ENCODE results near the gene PLA2G2C. TPM values are rescaled to one million over a fixed set of nuclear protein-coding genes. Genes with fewer than 3 reads are reported as not detected.

The PLA2G2C gene
- total and polyA plus RNA-seq, 2 of the 13 experiments (the other 11 are each of a cell fraction or from before 2014, with no cell fraction given), result not detected

GRCh38 chr1:20212085-20212684 is 25.9 kb upstream of the PLA2G2C start (continued):
- TF ChIP-seq, protein P1, sequence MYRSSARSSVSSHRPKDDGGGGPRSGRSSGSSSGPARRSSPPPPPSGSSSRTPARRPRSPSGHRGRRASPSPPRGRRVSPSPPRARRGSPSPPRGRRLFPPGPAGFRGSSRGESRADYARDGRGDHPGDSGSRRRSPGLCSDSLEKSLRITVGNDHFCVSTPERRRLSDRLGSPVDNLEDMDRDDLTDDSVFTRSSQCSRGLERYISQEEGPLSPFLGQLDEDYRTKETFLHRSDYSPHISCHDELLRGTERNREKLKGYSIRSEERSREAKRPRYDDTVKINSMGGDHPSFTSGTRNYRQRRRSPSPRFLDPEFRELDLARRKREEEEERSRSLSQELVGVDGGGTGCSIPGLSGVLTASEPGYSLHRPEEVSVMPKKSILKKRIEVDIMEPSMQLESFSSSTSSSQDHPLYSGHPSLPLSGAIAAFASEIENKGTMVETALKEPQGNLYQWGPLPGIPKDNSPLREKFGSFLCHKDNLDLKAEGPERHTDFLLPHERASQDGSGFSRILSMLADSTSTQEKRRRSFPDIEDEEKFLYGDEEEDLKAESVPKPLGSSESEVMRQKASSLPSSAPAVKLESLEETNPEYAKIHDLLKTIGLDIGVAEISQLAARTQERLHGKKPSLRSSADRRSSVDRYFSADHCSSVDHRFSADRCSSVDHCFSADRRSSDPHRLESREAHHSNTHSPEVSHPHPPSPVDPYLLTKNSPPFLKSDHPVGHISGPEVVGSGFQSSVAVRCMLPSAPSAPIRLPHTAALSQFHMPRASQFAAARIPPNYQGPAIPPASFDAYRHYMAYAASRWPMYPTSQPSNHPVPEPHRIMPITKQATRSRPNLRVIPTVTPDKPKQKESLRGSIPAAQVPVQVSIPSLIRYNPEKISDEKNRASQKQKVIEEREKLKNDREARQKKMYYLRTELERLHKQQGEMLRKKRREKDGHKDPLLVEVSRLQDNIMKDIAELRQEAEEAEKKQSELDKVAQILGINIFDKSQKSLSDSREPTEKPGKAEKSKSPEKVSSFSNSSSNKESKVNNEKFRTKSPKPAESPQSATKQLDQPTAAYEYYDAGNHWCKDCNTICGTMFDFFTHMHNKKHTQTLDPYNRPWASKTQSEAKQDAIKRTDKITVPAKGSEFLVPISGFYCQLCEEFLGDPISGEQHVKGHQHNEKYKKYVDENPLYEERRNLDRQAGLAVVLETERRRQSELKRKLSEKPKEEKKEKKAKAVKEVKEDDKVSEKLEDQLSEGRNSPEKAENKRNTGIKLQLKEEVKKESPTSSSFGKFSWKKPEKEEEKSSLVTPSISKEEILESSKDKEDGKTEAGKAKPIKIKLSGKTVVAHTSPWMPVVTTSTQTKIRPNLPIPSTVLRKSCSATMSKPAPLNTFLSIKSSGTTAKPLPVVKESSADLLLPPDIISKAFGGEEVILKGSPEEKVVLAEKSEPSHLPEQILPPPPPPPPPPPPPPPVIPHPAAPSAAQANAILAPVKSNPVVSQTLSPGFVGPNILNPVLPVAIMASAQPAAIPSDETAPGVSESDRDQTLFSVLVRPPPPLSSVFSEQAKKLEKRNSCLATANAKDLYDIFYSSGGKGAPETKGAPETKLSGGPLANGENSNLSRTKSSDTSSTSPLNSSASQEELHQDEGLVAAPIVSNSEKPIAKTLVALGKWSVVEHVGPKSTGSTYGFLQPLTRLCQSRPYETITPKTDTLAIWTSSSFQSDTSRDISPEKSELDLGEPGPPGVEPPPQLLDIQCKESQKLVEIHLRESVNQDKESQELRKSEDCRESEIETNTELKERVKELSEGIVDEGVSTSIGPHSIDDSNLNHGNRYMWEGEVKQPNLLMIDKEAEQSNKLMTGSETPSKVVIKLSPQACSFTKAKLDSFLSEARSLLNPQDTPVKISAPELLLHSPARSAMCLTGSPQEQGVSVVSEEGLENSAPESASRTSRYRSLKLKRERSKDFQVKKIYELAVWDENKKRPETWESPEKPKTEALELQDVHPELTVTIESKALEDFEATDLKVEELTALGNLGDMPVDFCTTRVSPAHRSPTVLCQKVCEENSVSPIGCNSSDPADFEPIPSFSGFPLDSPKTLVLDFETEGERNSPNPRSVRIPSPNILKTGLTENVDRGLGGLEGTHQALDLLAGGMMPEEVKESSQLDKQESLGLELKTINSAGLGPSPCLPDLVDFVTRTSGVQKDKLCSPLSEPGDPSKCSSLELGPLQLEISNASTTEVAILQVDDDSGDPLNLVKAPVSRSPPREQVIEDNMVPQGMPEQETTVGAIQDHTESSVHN (CRISPR knock-in tag; IDR thresholded peaks at IDR 0.05), result no peak
- TF ChIP-seq STAT5B (CRISPR knock-in tag; IDR thresholded peaks at IDR 0.05), result no peak

DNA sequence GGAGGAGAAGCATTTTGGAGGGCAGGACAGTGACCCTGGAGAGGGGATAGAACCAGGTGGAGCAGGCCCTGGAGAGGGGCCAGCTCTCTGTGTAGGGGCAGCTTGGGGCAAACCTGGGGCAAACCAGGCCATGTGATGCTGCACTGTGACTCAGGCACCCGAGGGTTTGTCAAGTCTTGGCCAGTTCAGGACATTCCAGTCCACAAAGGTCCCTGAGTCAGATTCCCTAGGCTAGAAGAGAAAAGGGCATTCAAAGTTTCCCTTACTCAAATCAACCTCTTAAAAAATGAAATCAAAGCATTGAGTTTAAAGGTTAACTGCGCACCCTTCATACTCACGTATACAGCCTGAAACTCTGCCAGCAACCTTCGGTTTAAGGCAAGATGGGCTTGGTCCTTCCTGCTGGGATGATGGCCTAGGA is 25.2 kb upstream of the PLA2G2C start:
- H3K4me1 ChIP-seq (ENCODE audit: insufficient read depth, low read length), result no peaks in the 10 kb centered on the region; the same call in 1 of the 2 replicates
- in situ Hi-C loops (cut with HindIII; ENCODE audit: extremely low pct_ligation_motif_present, low pct_unique_long_range_greater_than_20kb), result loop anchor here (10.0 kb wide), 1 partner anchor 213 kb away; no protein-coding TSS in a partner anchor
- FAIRE-seq, result no peak

More for the DNA sequence above, 25.2 kb upstream of the PLA2G2C start:
- 9% methylated on average over 4 of the region's 4 CpGs for WGBS (ENCODE audit: low lambda C conversion rate)
- no peak overlapping the region for H3K4me3 ChIP-seq (replicated peaks in 1 of 3; ENCODE audit: insufficient read depth in 1 of 3, low read depth in 2 of 3, low read length in 3 of 3)
- intact Hi-C loops (cut with micrococcal nuclease; ENCODE audit: unreplicated experiment), result no loop called here
- CTCF ChIA-PET (ENCODE audit: low intra/inter-chr PET ratio, low total read pairs), result interaction anchor here (1.3 kb wide), 1 partner anchor 218 kb away, joined by 3 read pairs; no protein-coding TSS in a partner anchor
- ATAC-seq, result no peak
- no peaks in the 10 kb centered on the region for H3K36me3 ChIP-seq (replicated peaks in 1 of 2; ENCODE audit: control insufficient read depth in 1 of 2, insufficient read depth in 2 of 2, low read length in 2 of 2)
- DNase-seq (ENCODE audit: low spot score), result no peak
- no peak overlapping the region for H3K4me2 ChIP-seq (ENCODE audit: low read depth, low read length)
- H3K79me2 ChIP-seq (ENCODE audit: insufficient read depth, low read length), result no peaks in the 10 kb centered on the region
- peaks cover 0 to 39% of the 10 kb centered on the region in 2 experiments; a peak in 3 of 5 replicates for H3K27me3 ChIP-seq (ENCODE audit: control insufficient read depth in 1 of 2, insufficient read depth in 2 of 2, low read length in 2 of 2)
- no TSS peak for BruUV-seq (replicated peaks)
- POLR2A ChIA-PET, result no interaction called here
- H3K9ac ChIP-seq (ENCODE audit: insufficient read depth, low read depth, low read length), result no peak overlapping the region
- H2AFZ ChIP-seq (ENCODE audit: low read length), result no peak overlapping the region
- H4K20me1 ChIP-seq (ENCODE audit: insufficient read depth, low read length), result no peaks in the 10 kb centered on the region
- H3K9me3 ChIP-seq (ENCODE audit: low read length), result no peaks in the 10 kb centered on the region
- TF ChIP-seq, protein P2, sequence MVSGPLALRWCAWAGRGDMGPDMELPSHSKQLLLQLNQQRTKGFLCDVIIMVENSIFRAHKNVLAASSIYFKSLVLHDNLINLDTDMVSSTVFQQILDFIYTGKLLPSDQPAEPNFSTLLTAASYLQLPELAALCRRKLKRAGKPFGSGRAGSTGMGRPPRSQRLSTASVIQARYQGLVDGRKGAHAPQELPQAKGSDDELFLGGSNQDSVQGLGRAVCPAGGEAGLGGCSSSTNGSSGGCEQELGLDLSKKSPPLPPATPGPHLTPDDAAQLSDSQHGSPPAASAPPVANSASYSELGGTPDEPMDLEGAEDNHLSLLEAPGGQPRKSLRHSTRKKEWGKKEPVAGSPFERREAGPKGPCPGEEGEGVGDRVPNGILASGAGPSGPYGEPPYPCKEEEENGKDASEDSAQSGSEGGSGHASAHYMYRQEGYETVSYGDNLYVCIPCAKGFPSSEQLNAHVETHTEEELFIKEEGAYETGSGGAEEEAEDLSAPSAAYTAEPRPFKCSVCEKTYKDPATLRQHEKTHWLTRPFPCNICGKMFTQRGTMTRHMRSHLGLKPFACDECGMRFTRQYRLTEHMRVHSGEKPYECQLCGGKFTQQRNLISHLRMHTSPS (CRISPR knock-in tag; IDR thresholded peaks at IDR 0.05; ENCODE audit: low read depth), result no peak
- no peak overlapping the region for H3K27ac ChIP-seq (ENCODE audit: extremely low read length, insufficient read depth, low read length)

Data from HepG2 (cell line).